Endometrial microvascular endothelial cells (primary cell): ENCODE results near the gene SDE2. TPM values are rescaled to one million over a fixed set of nuclear protein-coding genes. Genes with fewer than 3 reads are reported as not detected.
"Not testable (repeated sequence)": the region's sequence is repeated elsewhere in the genome, so short reads cannot be mapped to it uniquely, and the experiment has no call there.

Experiments used
- in situ Hi-C: cut with HindIII; loops from 2 replicates; pipeline ENCODE4 v1.10.0; 2017; ENCODE audit warnings: low sequenced_read_pairs, low pct_unique_long_range_greater_than_20kb; ENCODE audit errors: inconsistent ontology term
- total RNA-seq: library from RNA; depleted of rRNA; stranded (reverse); fragments of >200 nt; gene quantifications from one replicate; pipeline ENCODE4 v1.2.3, GENCODE V29; 2015; ENCODE audit errors: inconsistent ontology term

Gene SDE2
- total RNA-seq, 1 donor from 2014 or later: 12.4 TPM

DNA sequence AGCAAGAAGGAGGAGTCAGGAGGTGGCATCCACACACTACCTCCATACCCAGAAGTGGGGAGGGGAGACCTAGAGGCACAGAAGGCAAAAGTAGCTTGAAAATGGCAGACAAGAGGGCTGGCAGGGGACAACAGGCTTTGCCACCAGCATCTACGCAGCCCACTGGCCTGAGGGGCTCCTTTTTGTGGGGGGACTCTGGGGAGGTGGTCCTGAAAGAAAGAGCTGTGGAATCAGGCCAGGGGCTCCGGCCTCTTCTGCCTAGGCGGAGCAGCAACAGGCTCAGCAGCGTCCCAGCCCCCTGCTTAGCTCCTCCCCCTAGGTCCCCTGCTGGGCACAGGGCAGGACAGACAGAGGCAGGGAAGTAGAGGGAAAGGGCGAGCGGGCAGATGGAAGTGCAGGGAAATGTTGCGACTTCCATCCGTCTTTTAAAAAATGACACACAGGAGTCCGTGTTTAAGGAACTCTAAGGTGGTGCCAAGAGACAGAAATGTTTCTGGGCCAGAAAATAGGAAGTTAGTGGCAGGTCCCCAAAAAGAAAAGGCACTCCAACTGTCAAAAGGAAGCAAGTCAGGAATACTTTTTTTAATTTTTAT, 48.1 kb downstream of the SDE2 start:
- in situ Hi-C loops: no loop called here

DNA sequence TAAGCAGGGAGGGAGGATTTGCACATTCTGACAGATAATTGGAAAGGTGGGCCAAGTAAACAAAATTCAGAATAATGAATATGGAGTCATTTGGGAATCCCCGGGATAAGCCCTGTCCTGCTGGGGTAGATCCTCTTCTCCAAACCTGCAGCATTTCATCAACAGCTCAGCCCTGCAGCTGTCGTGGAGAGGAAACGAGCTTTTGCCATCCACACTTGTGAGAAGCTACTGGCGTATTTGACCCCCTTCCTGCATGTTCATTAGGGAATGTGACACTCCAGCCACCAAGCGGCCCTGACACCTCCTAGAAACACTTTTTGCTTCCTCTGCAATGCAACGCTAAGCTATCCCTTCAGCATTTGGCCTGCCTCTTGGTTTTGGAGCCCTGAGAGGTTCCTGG, 50.1 kb downstream of the SDE2 start:
- in situ Hi-C loops: no loop called here

DNA sequence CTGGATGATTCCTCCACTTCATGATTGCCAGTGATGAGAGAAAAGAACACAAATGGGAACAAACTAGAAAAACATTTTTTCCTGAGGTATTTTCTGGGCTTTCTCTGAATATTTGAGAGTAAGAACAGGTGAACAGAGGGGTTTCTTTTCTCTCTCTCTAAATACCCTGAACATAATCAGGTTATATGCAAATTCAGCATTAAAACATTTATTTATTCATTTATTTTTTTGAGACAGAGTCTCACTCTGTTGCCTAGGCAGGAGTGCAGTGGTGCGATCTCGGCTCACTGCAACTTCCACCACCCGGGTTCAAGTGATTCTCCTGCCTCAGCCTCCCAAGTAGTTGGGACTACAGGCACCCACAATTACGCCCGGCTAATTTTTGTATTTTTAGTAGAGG, 52.3 kb downstream of the SDE2 start:
- in situ Hi-C loops: no loop called here

DNA sequence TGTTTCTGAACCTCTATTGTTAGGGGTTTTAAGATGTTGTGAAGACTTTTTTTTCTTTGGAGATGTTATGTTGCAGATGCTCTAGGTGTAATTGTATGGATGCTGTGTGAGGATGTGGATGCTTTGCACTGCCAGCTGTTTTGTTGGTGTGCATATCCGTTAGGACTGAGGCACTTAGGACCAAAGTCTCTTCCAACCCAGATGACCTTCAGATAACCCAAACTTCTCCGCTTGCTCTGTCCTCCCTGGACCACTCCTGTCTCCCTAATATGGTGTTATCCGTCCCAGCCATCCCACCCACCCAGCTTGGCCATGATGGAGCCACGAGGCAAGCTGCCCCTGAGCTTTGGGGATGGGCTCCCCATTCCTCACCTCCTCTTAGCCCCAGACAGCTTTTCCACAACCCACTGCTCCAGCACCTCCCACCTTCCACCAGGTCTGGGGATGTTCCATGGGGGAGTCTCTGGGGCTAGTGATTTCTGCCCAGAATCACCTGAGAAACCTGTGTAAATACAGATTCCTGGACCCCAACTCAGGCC, 53.0 kb downstream of the SDE2 start:
- in situ Hi-C loops: no loop called here

DNA sequence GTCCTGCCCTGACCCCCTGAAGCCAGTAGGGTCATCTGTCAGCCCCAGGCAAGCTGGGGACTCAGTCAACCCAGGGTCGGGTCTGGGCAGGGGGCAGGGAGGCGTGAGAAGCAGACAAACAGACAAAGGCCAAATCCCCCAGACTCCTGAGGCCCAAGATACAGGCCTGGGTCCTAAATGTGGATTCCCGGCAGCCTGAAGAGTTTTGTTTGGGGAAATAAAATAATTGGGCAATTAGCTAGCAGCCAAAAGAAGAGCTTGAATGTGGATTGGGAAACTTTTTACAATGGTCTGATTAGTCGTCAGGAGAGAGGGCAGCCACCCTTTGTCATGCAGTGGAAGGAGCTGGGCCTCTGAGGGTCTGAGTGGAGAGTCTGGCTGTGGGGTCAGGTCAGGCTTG, 53.6 kb downstream of the SDE2 start:
- in situ Hi-C loops: no loop called here

DNA sequence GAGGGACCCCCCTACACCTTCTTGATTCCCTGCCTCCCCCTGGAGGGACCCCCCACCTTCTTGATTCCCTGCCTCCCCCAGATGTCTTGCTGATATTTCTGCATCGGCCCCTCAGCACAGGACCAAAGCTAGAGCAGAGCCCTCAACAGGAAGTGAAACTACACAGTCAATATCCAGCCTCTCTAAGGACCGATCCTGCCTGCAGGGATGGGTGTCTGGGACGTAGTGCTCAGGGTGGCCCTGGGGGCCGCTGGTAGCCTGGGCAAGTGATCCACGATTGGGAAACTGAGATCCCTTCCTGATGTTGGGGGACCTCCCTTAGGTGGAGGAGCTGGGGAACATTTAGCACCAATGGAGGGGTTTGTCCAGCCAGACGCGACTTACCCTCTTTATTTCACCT, 54.2 kb downstream of the SDE2 start:
- in situ Hi-C loops: no loop called here

DNA sequence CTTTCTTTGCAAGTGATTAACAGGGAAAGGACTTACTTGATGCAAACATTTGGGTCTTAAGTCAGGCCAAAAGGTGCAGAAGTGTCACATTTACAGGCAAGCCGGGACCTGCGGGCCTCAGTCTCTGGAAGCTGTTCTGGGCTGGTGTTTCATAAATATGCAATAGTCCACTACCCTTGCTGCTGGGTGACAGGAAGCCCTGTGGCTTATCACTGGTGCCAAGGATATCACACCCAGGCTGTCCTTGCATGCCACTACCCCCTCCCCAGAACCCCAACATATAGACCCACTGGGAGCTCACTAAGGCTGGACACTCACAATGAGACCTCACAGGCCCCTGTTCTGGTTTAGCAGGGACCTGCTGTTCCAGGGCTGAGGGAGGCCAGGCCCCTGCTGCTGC, 54.8 kb downstream of the SDE2 start:
- in situ Hi-C loops: no loop called here

DNA sequence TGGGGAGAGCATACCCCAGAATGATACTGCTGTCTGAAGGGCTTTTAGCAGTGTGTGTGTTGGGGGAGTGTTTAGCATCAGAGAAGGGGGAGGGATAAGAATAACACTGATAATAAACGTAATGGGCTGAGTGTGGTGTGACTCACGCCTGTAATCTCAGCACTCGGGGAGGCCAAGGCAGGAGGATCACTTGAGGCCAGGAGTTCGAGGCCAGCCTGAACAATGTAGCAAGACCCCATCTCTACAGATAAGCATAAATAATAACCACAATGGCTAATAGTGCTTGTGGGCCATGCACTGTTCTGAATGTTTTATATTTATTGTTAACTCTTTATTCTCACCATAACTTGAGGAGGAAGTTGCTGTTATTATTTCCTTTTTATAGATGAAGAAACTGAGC, 55.6 kb downstream of the SDE2 start:
- in situ Hi-C loops: no loop called here

DNA sequence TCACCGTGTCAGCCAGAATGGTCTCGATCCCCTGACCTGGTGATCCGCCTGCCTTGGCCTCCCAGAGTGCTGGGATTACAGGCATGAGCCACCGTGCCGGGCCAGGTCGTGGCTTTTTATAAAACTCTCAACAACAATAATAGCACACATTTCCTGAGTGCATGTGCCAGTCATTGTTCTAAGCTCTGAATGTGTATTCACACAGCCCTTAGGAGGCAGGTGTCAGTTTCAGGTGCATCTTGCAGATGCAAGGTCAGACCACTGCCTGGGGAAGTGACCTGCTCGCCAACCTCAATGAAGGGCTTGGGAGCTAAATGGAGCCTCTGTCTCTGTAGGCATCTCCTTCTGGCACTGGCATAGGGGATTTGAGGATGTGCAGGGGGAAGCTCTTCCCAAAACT, 56.6 kb downstream of the SDE2 start:
- in situ Hi-C loops: no loop called here

DNA sequence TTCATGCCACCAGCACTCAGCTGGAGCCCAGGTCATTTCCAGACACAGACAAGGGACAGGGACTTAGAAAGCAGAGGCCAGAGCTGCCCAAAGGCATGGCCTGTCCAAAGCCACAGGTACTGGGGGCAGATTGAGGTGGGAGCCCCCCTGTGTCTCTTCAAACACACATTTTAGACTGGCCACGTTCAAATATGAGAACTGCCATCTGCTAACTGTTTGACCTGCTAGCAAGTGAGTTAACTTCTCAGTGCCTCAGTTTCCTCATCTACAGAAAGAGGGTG, 57.3 kb downstream of the SDE2 start:
- in situ Hi-C loops: no loop called here

DNA sequence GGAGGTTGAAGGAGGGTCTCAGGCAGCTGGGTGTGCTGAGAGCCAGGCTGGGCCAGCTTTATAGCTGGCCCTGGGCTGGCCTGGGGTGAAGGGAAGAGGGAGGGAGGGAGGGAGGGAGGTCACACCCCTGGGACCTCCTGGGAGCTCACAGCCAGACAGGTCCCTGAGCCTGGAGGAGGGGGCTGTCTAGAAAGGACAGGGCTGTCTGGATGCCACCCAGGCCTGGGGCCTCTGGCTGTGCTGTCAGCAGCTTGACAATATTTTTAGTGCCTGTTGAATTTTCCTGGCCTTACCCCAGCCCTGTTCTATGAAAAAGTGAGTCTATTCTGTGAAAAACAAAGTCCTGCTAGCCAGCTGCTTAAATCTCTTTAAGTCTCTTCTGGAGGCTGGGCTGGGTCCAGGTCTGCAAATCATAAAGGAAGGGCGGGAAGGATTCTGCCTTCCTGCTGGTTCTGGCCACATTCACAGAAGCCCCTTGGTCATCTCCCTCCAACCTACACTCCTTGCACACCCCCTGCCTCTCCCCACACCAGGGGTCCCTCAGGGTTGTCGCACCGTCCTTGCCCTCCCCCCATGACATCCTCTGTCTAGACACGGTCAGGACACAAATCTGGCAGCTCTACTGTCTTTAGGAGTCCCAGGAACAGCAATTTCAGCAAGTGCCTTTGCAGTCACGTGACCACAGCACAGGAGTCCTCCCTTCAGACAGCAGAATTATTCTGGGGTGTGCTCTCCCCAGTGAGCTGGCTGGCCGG, 57.8 kb downstream of the SDE2 start, which contains the start of gene LEFTY2:
Gene LEFTY2, minus strand, starts transcription at position 34 of the 755 bp plus-strand sequence. CDS start 80 bp downstream, outside the sequence.
- in situ Hi-C loops: no loop called here

DNA sequence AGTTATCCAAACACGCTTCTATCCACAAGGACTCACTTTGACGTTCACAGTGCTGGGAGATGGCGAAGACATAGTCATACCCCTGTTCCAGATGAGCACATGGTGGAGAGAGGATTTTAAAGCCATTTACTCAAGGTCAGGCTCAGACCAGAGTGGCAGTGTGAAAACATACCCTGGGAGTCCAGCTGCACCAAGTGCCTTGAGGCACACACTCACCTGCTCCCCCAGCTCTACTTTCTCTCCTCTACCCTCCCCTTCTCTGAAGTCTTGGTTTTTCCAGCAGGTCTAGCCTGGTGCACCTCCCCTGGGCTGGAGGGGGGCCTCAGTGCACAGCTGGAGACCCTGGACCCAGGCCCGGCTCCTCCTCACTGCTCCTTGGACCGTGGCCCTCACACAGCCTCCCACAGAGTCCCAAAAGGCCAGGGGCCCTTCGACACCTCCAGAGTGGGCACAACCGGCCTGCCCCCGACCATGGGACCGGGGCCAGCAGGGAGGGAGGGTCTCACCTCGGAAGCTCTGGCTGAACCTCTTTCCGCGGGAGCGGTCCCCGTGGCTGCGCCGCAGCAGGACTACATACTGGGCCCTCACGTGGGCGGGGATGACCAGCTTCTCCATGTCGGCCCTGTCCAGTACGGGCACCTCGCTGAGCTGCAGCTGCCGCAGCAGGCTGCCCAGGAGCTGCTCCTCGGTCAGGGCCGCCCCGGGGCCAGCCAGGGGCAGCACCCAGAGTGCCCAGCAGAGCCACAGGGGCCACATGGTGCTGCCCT, 58.6 kb downstream of the SDE2 start:
- in situ Hi-C loops: no loop called here

DNA sequence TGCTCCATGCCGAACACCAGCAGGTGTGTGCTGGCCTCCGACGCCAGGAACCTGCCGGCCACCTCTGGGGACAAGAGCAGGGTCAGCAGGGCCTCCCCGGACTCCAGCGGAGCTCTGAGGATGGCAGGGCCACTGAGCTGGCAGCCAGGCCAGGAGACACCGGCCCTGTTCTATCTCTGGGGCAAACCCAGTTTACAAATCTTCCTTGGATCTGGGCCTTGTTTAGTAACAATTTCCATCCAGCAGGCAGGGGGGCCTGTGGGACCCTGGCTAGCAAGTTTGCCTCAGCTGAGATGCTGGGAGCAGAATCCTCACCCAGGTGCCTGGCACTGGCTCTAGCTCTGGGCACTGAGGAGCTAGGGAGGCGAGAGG, 59.2 kb downstream of the SDE2 start:
- in situ Hi-C loops: not testable (repeated sequence)

DNA sequence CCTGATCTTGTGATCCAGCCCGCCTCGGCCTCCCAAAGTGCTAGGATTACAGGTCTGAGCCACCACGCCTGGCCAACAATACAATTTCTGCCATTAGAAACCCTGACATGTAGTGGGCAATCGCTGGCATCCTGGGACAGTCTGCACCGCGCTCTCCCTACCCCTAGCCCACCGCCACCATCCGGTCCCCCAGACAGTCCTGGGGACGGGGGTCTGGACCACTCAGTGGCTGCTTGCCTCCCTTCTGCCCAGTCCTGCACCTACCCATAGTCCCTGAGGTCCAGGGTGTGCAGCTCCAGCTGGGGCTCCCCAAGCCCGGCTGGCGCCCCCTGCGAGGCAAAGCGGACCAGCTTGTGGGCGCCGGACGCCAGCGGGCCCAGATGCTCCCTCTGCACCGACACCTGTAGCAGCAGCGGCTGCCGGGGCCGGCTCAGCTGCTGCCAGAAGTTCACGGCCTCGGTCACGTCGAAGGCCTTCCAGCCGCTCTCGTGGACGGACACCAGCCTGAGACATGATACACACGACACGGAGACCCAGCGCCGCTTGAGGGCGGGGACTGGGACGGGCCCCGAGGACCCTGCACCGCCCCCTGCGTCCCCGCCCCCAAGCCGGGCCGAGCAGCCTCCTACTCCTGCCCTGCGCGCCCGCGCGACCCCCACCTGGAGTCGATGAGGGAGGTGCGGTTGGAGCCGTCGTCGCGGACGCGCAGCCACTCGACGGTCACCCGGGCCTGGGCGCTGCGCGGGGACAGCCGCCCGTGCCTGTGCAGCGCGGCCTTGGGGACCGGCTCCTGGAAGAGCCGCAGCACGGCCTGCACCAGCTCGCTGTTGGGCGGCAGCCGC, 59.8 kb downstream of the SDE2 start:
- in situ Hi-C loops: not testable (repeated sequence)

DNA sequence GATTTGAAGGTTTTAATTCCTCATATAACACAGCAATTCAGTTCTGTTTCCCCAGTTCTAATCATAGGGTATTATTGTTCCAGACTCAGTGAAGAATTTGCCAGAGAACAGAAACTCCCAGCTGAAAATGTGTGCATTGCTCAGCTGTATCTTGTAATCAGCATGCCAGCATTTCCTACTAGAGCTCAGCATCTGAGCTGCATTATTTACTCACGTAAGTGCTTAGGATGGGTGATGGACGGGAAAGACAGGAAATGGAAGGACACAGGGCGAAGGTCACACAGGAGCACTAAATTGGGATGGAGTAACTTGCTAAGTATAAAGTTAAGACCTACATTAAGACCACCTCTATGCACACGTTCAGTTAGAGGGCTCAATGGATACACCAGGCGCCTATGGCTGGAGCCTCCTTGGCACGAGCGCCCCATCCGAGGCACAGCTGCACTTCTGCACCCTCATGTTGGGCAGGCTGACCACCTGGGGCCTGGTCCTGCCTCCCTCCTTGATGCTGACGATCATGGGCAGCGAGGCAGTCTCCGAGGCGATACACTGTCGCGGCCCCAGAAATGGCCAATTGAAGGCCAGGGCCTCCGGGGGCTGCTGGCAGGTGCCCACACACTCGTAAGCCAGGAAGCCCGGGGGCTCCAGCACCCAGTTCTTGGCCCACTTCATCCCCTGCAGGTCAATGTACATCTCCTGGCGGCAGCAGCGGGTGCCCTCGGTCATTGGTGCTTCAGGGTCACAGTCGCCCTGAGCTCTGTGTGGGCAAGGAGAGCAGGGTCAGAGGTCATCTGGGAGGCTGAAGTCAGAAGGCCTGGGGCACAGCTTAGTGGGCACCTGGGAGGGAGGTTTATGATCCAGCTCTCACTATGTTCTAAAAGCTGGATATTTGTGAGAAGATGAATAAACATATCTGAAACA, 61.8 kb downstream of the SDE2 start:
- in situ Hi-C loops: no loop called here

DNA sequence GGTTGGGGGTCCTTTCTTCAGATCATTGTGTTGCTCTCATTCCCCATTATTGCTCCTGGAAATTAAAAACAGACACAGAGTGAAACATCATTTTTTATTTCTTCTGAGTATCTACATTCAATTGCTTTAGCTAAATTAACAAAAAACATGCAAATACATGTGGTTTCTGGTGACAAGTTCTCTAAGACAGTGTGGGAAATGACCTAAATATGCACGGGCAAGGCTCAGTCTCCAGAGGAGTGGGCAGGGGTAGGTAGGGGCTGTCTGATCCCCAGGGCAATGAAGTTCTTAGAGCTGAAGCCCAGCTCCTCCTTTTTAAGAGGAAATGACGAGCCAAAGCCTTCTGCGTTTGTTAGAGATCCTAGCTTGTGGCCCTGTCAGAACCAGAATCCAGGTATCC, 62.6 kb downstream of the SDE2 start:
- in situ Hi-C loops: no loop called here

DNA sequence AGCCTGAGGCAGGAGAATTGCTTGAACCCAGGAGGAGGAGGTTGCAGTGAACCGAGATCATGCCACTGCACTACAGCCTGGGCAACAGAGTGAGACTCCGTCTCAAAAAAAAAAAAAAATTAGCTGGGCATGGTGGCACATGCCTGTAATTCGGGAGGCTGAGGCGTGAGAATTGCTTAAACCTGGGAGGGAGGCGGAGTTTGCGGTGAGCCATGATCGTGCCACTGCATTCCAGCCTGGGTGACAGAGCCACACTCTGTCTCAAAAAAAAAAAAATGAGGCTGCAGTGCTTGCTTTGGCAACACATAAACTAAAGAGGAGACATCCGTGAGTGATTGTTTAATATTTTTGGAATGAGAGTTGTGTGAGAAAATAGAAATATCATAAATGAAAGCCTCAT, 63.1 kb downstream of the SDE2 start:
- in situ Hi-C loops: not testable (repeated sequence)

DNA sequence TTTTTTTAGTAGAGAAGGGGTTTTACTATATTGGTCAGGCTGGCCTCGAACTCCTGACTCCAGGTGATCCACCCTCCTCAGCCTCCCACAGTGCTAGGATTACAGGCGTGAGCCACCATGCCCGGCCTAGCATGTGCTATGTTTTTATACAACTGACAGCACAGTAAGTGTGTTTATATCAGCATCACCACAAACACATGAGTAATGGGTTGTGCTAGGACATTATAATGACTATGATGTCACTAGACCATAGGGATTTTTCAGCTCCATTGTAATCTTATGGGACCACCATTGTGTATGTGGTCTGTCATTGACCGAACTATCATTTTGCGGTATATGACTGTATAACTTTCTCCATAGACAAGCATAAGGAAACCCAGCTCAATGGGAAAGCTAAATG, 64.4 kb downstream of the SDE2 start:
- in situ Hi-C loops: no loop called here
